SK-N-SH (cell line): ENCODE results near the gene ESD.

Source experiments
- CHD2 ChIP-seq: fragments of 150-350 bp; IDR thresholded peaks from 2 replicates; pipeline ENCODE4 v1.6.1; 2018; ENCODE audit warnings: low read length; ENCODE audit not compliant: partially characterized antibody
- ELF1 ChIP-seq: IDR thresholded peaks from 2 replicates; pipeline ENCODE4 v1.4.0; 2012
- EP300 ChIP-seq, 2 experiments: IDR thresholded peaks; 2 replicates each; pipeline versions ENCODE4 v1.4.0 to v1.6.1; 2012; ENCODE audit warnings: borderline replicate concordance in 1 of 2, low read depth in 1 of 2, low read length in 1 of 2
- EZH2phosphoT487 ChIP-seq: fragments of 200-600 bp; sonication (generic); IDR thresholded peaks from 2 replicates; pipeline ENCODE4 v1.6.1; 2017; ENCODE audit warnings: low read depth, mixed run types, mild to moderate bottlenecking, antibody characterized with exemption, moderate library complexity, borderline replicate concordance
- POLR2AphosphoS5 ChIP-seq: IDR thresholded peaks from 2 replicates; pipeline ENCODE4 v1.6.1; 2012; ENCODE audit warnings: low read depth, low read length
- RAD21 ChIP-seq: IDR thresholded peaks from 2 replicates; pipeline ENCODE4 v1.6.1; 2012; ENCODE audit warnings: mild to moderate bottlenecking, low read length
- SIN3A ChIP-seq: IDR thresholded peaks from 2 replicates; pipeline ENCODE4 v1.6.1; 2012; ENCODE audit warnings: low read depth, mild to moderate bottlenecking, low read length, moderate library complexity, borderline replicate concordance
- SMC3 ChIP-seq: IDR thresholded peaks from 2 replicates; pipeline ENCODE4 v1.6.1; 2012; ENCODE audit warnings: low read depth, low read length, improper control_type of control experiment
- YY1 ChIP-seq: IDR thresholded peaks from 2 replicates; pipeline ENCODE4 v1.4.0; 2012; ENCODE audit warnings: low read depth, mild to moderate bottlenecking
- TF ChIP-seq, protein P1 (sequence below): fragments of 200-600 bp; sonication (generic); IDR thresholded peaks from 2 replicates; pipeline ENCODE4 v1.6.1; 2017; ENCODE audit warnings: antibody characterized with exemption, mild to moderate bottlenecking, moderate library complexity
- TF ChIP-seq, protein P2 (sequence below): fragments of 150-350 bp; IDR thresholded peaks from 2 replicates; pipeline ENCODE4 v1.6.1; 2017; ENCODE audit warnings: antibody characterized with exemption, low read length, low read depth, borderline replicate concordance
- TF ChIP-seq, protein P3 (sequence below): IDR thresholded peaks from 2 replicates; pipeline ENCODE4 v1.4.0; 2012; ENCODE audit warnings: low read depth, borderline replicate concordance
- TF ChIP-seq, protein P4 (sequence below): IDR thresholded peaks from 2 replicates; pipeline ENCODE4 v1.4.0; 2012; ENCODE audit warnings: low read depth
- TF ChIP-seq, protein P5 (sequence below): IDR thresholded peaks from 2 replicates; pipeline ENCODE4 v1.6.1; 2012; ENCODE audit warnings: mild to moderate bottlenecking, low read depth, low read length, moderate library complexity

DNA sequence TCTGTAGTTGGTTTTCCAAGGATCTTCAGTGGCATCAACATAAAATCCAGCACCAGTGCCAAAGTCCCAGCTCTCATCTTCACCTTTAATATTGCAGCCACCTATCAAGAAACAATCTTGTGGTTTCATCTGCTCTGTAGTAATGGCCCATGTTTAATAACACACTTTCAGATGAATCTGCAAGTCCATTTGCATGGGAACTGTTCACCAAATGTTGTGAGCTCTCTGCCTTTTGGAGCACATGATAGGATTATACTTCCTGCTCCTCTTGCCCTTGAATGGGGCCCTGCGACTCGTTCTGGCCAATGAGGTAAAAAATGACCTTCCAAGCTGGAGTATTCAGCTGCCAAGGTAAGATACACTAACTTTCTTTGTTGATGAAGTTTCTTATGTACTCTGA, 14.3 kb downstream of the ESD start:
- no peak for TF ChIP-seq POLR2AphosphoS5
- TF ChIP-seq EZH2phosphoT487, result no peak
- TF ChIP-seq CHD2, result no peak
- TF ChIP-seq ELF1, result no peak
- TF ChIP-seq, protein P1, sequence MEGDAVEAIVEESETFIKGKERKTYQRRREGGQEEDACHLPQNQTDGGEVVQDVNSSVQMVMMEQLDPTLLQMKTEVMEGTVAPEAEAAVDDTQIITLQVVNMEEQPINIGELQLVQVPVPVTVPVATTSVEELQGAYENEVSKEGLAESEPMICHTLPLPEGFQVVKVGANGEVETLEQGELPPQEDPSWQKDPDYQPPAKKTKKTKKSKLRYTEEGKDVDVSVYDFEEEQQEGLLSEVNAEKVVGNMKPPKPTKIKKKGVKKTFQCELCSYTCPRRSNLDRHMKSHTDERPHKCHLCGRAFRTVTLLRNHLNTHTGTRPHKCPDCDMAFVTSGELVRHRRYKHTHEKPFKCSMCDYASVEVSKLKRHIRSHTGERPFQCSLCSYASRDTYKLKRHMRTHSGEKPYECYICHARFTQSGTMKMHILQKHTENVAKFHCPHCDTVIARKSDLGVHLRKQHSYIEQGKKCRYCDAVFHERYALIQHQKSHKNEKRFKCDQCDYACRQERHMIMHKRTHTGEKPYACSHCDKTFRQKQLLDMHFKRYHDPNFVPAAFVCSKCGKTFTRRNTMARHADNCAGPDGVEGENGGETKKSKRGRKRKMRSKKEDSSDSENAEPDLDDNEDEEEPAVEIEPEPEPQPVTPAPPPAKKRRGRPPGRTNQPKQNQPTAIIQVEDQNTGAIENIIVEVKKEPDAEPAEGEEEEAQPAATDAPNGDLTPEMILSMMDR, result no peak
- TF ChIP-seq, protein P2, sequence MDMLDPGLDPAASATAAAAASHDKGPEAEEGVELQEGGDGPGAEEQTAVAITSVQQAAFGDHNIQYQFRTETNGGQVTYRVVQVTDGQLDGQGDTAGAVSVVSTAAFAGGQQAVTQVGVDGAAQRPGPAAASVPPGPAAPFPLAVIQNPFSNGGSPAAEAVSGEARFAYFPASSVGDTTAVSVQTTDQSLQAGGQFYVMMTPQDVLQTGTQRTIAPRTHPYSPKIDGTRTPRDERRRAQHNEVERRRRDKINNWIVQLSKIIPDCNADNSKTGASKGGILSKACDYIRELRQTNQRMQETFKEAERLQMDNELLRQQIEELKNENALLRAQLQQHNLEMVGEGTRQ, result no peak
- no peak for TF ChIP-seq SMC3
- no peak for TF ChIP-seq EP300 (IDR thresholded peaks at IDR 0.05; ENCODE audit: borderline replicate concordance in 1 of 2, low read depth in 1 of 2, low read length in 1 of 2)
- TF ChIP-seq SIN3A, result no peak
- TF ChIP-seq, protein P3, sequence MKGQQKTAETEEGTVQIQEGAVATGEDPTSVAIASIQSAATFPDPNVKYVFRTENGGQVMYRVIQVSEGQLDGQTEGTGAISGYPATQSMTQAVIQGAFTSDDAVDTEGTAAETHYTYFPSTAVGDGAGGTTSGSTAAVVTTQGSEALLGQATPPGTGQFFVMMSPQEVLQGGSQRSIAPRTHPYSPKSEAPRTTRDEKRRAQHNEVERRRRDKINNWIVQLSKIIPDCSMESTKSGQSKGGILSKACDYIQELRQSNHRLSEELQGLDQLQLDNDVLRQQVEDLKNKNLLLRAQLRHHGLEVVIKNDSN, result no peak
- TF ChIP-seq, protein P4, sequence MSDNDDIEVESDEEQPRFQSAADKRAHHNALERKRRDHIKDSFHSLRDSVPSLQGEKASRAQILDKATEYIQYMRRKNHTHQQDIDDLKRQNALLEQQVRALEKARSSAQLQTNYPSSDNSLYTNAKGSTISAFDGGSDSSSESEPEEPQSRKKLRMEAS, result no peak
- TF ChIP-seq RAD21, result no peak
- TF ChIP-seq, protein P5, sequence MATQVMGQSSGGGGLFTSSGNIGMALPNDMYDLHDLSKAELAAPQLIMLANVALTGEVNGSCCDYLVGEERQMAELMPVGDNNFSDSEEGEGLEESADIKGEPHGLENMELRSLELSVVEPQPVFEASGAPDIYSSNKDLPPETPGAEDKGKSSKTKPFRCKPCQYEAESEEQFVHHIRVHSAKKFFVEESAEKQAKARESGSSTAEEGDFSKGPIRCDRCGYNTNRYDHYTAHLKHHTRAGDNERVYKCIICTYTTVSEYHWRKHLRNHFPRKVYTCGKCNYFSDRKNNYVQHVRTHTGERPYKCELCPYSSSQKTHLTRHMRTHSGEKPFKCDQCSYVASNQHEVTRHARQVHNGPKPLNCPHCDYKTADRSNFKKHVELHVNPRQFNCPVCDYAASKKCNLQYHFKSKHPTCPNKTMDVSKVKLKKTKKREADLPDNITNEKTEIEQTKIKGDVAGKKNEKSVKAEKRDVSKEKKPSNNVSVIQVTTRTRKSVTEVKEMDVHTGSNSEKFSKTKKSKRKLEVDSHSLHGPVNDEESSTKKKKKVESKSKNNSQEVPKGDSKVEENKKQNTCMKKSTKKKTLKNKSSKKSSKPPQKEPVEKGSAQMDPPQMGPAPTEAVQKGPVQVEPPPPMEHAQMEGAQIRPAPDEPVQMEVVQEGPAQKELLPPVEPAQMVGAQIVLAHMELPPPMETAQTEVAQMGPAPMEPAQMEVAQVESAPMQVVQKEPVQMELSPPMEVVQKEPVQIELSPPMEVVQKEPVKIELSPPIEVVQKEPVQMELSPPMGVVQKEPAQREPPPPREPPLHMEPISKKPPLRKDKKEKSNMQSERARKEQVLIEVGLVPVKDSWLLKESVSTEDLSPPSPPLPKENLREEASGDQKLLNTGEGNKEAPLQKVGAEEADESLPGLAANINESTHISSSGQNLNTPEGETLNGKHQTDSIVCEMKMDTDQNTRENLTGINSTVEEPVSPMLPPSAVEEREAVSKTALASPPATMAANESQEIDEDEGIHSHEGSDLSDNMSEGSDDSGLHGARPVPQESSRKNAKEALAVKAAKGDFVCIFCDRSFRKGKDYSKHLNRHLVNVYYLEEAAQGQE, result no peak
- TF ChIP-seq YY1, result no peak
